GM23248 (cell line): ENCODE data around the gene CCDC88C.

Source experiments
- EZH2 ChIP-seq: fragments of 200-600 bp; sonication (generic); IDR thresholded peaks from 2 replicates; pipeline ENCODE4 v1.6.1; 2018; ENCODE audit warnings: antibody characterized with exemption, mild to moderate bottlenecking; ENCODE audit not compliant: insufficient read depth, poor library complexity, severe bottlenecking
- EZH2phosphoT487 ChIP-seq: fragments of 200-600 bp; sonication (generic); IDR thresholded peaks from 2 replicates; pipeline ENCODE4 v1.6.1; 2018; ENCODE audit warnings: antibody characterized with exemption, moderate library complexity, mild to moderate bottlenecking, low read depth; ENCODE audit not compliant: insufficient read depth

- no peak for TF ChIP-seq EZH2
- no peak for TF ChIP-seq EZH2phosphoT487
These were observed 47.1 kb upstream of the CCDC88C start for GRCh38 chr14:91464615-91465205.
